Calu3 (cell line): ENCODE results near the gene SDCBP2. TPM values are rescaled to one million over a fixed set of nuclear protein-coding genes. Genes with fewer than 3 reads are reported as not detected.

Experiments
- BruUV-seq: library from RNA; stranded (reverse); fragments of 400-500 nt; replicated peaks from 2 replicates; lab custom pipeline; 2021; lab: Mats Ljungman, UMichigan
- CTCF ChIA-PET: fragments of 300-600 bp; sonication (Branson Sonifier 250); formaldehyde crosslinking; loops from one replicate; lab custom pipeline; 2022; ENCODE audit warnings: antibody characterized with exemption; lab: Charles Lee
- DNase-seq: peaks from one replicate; pipeline ENCODE4 v3.0.0; 2022
- H3K27ac Mint-ChIP-seq: one replicate; pipeline ENCODE4 v1.8.0; 2022; ENCODE audit warnings: mixed read lengths; ENCODE audit not compliant: unreplicated experiment
- H3K27me3 Mint-ChIP-seq: one replicate; pipeline ENCODE4 v1.8.0; 2022; ENCODE audit warnings: mixed read lengths; ENCODE audit not compliant: unreplicated experiment
- H3K36me3 Mint-ChIP-seq: one replicate; pipeline ENCODE4 v1.8.0; 2022; ENCODE audit warnings: mild to moderate bottlenecking, moderate library complexity, mixed read lengths; ENCODE audit not compliant: insufficient read depth, unreplicated experiment
- H3K4me1 Mint-ChIP-seq: one replicate; pipeline ENCODE4 v1.8.0; 2022; ENCODE audit warnings: mild to moderate bottlenecking, low read depth, mixed read lengths; ENCODE audit not compliant: unreplicated experiment
- H3K4me3 Mint-ChIP-seq: one replicate; pipeline ENCODE4 v1.8.0; 2022; ENCODE audit warnings: mild to moderate bottlenecking, low read depth, moderate library complexity, mixed read lengths; ENCODE audit not compliant: unreplicated experiment
- H3K9me3 Mint-ChIP-seq: one replicate; pipeline ENCODE4 v1.8.0; 2022; ENCODE audit warnings: low read depth, mixed read lengths; ENCODE audit not compliant: unreplicated experiment
- CTCF ChIP-seq: fragments of 200-600 bp; IDR thresholded peaks from one replicate; pipeline ENCODE4 v1.8.0; 2022; ENCODE audit warnings: antibody characterized with exemption; ENCODE audit not compliant: unreplicated experiment
- intact Hi-C: fragments of 100-400 bp; cut with micrococcal nuclease; formaldehyde crosslinking; loops from one replicate; pipeline ENCODE4 v1.10.0; 2022; ENCODE audit not compliant: unreplicated experiment
- total RNA-seq: library from RNA; stranded (reverse); gene quantifications from 2 replicates; pipeline ENCODE4 v1.2.3, GENCODE V29; 2022

The SDCBP2 gene
- total RNA-seq, 1 experiment from 2014 or later: 8.2 TPM

- BruUV-seq: no TSS peak
- H3K9me3 Mint-ChIP-seq: no peaks in the 10 kb centered on the region
- no peaks in the 10 kb centered on the region for H3K27me3 Mint-ChIP-seq
- peak overlapping the region; percentile 39 for H3K27ac Mint-ChIP-seq
- peaks cover 16% of the 10 kb centered on the region for H3K36me3 Mint-ChIP-seq
- intact Hi-C loops: no loop called here
- peaks cover 24% of the 10 kb centered on the region for H3K4me1 Mint-ChIP-seq
- peak overlapping the region; percentile 41 for H3K4me3 Mint-ChIP-seq
- TF ChIP-seq CTCF: no peak
- DNase-seq: no peak
- CTCF ChIA-PET: interaction anchor here (0.6 to 1.0 kb wide), 3 partner anchors 14 to 127 kb away, joined by 3 to 4 read pairs (median 3); no protein-coding TSS in a partner anchor
These were observed 47.7 kb upstream of the SDCBP2 start for GRCh38 chr20:1376408-1377270.

- H3K36me3 Mint-ChIP-seq: peaks cover 16% of the 10 kb centered on the region
- H3K4me1 Mint-ChIP-seq: peaks cover 24% of the 10 kb centered on the region
- no peak for TF ChIP-seq CTCF
- no peak for DNase-seq
- H3K9me3 Mint-ChIP-seq: no peaks in the 10 kb centered on the region
- intact Hi-C loops: no loop called here
- H3K27me3 Mint-ChIP-seq: no peaks in the 10 kb centered on the region
- CTCF ChIA-PET: no interaction called here
- BruUV-seq: no TSS peak
- no peak overlapping the region for H3K4me3 Mint-ChIP-seq
- no peak overlapping the region for H3K27ac Mint-ChIP-seq
These were observed 47.1 kb upstream of the SDCBP2 start for GRCh38 chr20:1376007-1376406.

- TF ChIP-seq CTCF: no peak
- H3K36me3 Mint-ChIP-seq: peaks cover 16% of the 10 kb centered on the region
- no peaks in the 10 kb centered on the region for H3K9me3 Mint-ChIP-seq
- no peak overlapping the region for H3K27ac Mint-ChIP-seq
- no peak for DNase-seq
- CTCF ChIA-PET: no interaction called here
- H3K27me3 Mint-ChIP-seq: no peaks in the 10 kb centered on the region
- intact Hi-C loops: no loop called here
- H3K4me3 Mint-ChIP-seq: no peak overlapping the region
- peaks cover 24% of the 10 kb centered on the region for H3K4me1 Mint-ChIP-seq
- BruUV-seq: no TSS peak
These were observed 46.6 kb upstream of the SDCBP2 start for GRCh38 chr20:1375515-1375914.

GRCh38 chr20:1374246-1374645 lies 45.3 kb upstream of the SDCBP2 start:
- intact Hi-C loops: no loop called here
- Mint-ChIP-seq H3K9me3 (no peaks in the 10 kb centered on the region), H3K27ac (no peak overlapping the region), H3K27me3 (no peaks in the 10 kb centered on the region), H3K4me1 (peaks cover 14% of the 10 kb centered on the region), H3K4me3 (no peak overlapping the region), H3K36me3 (peaks cover 16% of the 10 kb centered on the region)
- BruUV-seq: no TSS peak
- CTCF ChIA-PET: no interaction called here
- DNase-seq: no peak
- TF ChIP-seq CTCF: no peak
